ENCODE measurements around the gene NBPF3. TPM values are rescaled to one million over a fixed set of nuclear protein-coding genes. Genes with fewer than 3 reads are reported as not detected.
A peak's percentile ranks its signal among the peaks of the same experiment; 100 is the strongest.

The NBPF3 gene
- total RNA-seq, 1 donor from 2014 or later, result 15.0 TPM

- H3K27me3 Mint-ChIP-seq (ENCODE audit: low read depth), result peaks cover 2% of the 10 kb centered on the region
- H3K4me3 Mint-ChIP-seq (ENCODE audit: unreplicated experiment), result no peak overlapping the region
- H3K9me3 Mint-ChIP-seq (ENCODE audit: low read depth), result no peaks in the 10 kb centered on the region
- no peaks in the 10 kb centered on the region for H3K4me1 Mint-ChIP-seq (ENCODE audit: low read depth)
- no peak for DNase-seq (ENCODE audit: low spot score)
- H3K27ac Mint-ChIP-seq (ENCODE audit: unreplicated experiment), result no peak overlapping the region
- no peaks in the 10 kb centered on the region for H3K36me3 Mint-ChIP-seq (ENCODE audit: low read depth)
- no peak for TF ChIP-seq CTCF (IDR thresholded peaks at IDR 0.05)
Measured at GRCh38 chr1:21496063-21496462, 56.1 kb downstream of the NBPF3 start.

GRCh38 chr1:21496886-21497285, 56.9 kb downstream of the NBPF3 start:
- no peak overlapping the region for H3K27ac Mint-ChIP-seq (ENCODE audit: unreplicated experiment)
- no peaks in the 10 kb centered on the region for H3K4me1 Mint-ChIP-seq (ENCODE audit: low read depth)
- TF ChIP-seq CTCF (IDR thresholded peaks at IDR 0.05), result no peak
- no peaks in the 10 kb centered on the region for H3K36me3 Mint-ChIP-seq (ENCODE audit: low read depth)
- peaks cover 2% of the 10 kb centered on the region for H3K27me3 Mint-ChIP-seq (ENCODE audit: low read depth)
- no peaks in the 10 kb centered on the region for H3K9me3 Mint-ChIP-seq (ENCODE audit: low read depth)
- DNase-seq (ENCODE audit: low spot score), result no peak
- no peak overlapping the region for H3K4me3 Mint-ChIP-seq (ENCODE audit: unreplicated experiment)

GRCh38 chr1:21497466-21498061, 57.6 kb downstream of the NBPF3 start:
- Mint-ChIP-seq H3K36me3 (ENCODE audit: low read depth) (no peaks in the 10 kb centered on the region), H3K27ac (ENCODE audit: unreplicated experiment) (no peak overlapping the region), H3K4me1 (ENCODE audit: low read depth) (no peaks in the 10 kb centered on the region), H3K27me3 (ENCODE audit: low read depth) (no peaks in the 10 kb centered on the region), H3K9me3 (ENCODE audit: low read depth) (no peaks in the 10 kb centered on the region), H3K4me3 (ENCODE audit: unreplicated experiment) (no peak overlapping the region)
- TF ChIP-seq CTCF (IDR thresholded peaks at IDR 0.05), result peak; percentile 25
- DNase-seq (ENCODE audit: low spot score), result no peak

- no peak for DNase-seq (ENCODE audit: low spot score)
- H3K4me1 Mint-ChIP-seq (ENCODE audit: low read depth), result no peaks in the 10 kb centered on the region
- H3K36me3 Mint-ChIP-seq (ENCODE audit: low read depth), result no peaks in the 10 kb centered on the region
- no peak overlapping the region for H3K27ac Mint-ChIP-seq (ENCODE audit: unreplicated experiment)
- no peak overlapping the region for H3K4me3 Mint-ChIP-seq (ENCODE audit: unreplicated experiment)
- TF ChIP-seq CTCF (IDR thresholded peaks at IDR 0.05), result no peak
- H3K27me3 Mint-ChIP-seq (ENCODE audit: low read depth), result no peaks in the 10 kb centered on the region
- no peaks in the 10 kb centered on the region for H3K9me3 Mint-ChIP-seq (ENCODE audit: low read depth)
Measured at GRCh38 chr1:21499283-21499950, 59.5 kb downstream of the NBPF3 start.

- DNase-seq (ENCODE audit: low spot score), result no peak
- Mint-ChIP-seq H3K27me3 (ENCODE audit: low read depth) (peaks cover 7% of the 10 kb centered on the region), H3K4me3 (ENCODE audit: unreplicated experiment) (no peak overlapping the region), H3K27ac (ENCODE audit: unreplicated experiment) (no peak overlapping the region), H3K4me1 (ENCODE audit: low read depth) (peaks cover 2% of the 10 kb centered on the region), H3K9me3 (ENCODE audit: low read depth) (no peaks in the 10 kb centered on the region), H3K36me3 (ENCODE audit: low read depth) (no peaks in the 10 kb centered on the region)
- no peak for TF ChIP-seq CTCF (IDR thresholded peaks at IDR 0.05)
Measured at GRCh38 chr1:21503706-21504377, 63.9 kb downstream of the NBPF3 start.
